ENCODE results near the gene RRP8.

Gene RRP8

DNA sequence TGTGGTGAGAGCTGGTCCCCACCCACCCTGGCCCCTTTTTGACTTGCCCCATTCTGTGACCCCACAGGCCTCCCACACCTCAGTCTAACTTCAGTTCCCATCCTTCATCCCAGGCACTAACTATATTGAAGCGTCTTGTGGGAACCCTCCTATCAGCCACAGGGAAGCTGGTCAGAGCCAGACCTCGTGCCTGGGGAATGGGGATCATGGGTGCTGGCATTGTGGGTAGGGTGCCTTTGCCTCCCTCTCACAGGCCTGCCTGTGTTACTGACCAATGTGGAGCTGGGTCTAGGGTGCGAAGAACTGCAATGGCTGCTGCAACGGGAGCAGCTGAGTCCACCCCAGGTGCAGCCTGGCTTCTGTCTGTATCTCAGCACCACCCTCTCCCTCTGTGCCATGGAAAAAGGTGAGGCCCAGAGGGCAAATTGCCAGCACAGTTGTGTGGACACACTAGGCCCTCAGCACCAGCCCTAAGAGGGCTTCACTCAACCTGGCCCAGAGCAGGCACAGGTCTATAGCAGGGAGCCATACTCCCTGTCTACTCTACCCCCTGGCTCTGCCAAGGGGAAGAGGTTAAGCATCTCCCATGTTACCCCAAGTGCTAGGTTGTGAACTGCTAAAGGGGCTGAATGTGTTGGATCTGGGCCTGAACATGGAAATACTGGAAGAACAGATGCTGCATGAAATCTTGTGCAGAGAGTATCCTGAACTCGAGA lies 37.3 kb downstream of the RRP8 start:
- DNase-seq: no peak

DNA sequence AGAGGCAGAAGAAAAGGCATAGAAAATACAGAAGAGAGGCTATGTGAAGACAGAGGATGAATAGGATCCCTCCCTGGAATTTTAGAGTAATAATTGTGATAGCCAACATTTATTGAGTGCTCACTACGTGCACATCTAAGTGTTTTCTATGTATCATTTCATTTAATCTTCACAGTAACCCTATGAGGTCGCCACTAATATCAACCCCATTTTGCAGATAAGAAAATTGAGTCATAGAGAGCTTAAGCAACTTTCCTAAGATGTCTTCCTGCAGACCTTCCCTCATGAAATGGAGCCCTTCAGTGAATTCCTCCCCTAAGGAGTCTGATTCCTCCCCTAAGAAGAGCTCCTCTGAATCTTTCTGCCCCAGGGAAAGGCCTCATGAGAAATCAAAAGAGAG lies 38.1 kb downstream of the RRP8 start:
- DNase-seq: no peak

DNA sequence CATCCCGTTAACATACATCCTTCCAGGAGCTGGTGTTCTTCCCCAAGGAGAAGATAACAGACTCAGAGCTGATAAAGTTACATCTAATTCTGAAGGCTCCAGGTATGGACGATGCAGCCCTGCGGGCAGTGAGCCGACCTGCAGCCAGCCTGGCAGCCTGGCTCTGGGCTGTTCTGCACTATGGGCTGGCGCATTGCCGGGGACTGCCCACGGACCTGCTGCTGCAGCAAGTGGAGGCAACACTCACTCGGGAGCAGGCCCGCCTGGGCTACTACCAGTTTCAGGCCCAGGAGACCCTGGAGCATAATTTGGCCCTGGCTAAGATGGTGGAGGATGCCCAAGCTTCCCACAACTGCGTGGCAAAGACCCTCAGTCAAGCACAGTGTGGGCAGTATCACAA lies 39.7 kb downstream of the RRP8 start:
- DNase-seq: no peak

DNA sequence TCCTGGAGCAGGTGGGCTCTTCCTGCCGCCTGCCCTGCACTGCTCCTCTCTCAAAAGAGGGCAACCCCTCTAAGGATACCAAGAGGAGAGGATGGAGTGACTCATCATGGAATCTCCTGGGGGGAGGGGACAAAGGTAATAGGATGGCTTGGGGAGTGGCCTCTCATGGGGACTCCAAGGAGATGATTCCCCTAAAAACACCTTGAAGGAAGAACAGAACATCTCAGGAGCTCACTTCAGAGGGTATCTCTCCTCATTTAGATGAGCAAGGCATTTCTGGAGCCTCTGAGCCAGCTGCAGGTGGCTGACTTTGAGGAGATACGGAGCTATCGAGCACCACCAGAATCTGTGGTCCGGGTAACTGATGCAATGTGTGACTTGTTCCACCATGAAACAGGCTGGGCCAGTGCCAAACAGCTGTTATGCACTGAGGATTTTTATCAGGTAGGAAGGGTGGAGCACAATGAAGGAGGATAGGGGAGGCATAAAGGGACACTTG lies 40.2 kb downstream of the RRP8 start:
- no peak for DNase-seq

DNA sequence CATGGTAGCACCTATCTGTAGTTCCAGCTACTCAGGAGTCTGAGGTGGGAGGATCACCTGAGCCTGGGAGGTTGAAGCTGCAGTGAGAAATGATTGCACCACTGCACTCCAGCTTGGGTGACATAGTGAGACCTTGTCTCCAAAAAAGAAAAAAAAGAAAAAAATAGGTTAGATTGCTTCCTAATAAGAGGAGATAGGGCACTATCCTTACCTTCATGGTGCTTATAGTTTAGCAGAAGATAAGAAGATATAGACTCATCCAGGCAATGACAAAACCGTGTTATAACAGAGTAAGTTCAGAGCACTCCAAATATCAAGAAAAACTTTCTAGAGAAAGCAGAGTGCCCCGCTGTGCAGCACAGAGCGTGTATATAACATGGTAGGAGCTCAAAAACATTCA lies 42.1 kb downstream of the RRP8 start:
- no peak for DNase-seq

DNA sequence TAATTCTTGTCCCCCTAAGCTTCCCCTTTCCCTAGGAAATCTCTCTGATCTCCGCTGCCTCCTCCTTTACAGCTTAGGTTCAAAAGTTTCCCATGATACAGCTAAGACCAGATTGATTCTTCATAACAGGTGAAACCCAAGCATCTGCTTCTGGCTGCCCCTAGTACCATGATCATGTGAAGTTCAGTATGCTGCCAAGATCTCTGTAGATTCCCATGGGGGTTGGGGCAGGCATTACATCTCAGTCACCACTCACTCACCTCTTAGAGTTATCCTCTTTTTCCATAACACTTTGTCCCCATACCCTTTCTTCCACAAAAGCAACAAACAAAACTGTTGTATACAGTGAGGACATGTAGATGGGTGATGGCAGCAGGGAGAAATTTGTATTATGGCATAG lies 44.0 kb downstream of the RRP8 start:
- DNase-seq: no peak

DNA sequence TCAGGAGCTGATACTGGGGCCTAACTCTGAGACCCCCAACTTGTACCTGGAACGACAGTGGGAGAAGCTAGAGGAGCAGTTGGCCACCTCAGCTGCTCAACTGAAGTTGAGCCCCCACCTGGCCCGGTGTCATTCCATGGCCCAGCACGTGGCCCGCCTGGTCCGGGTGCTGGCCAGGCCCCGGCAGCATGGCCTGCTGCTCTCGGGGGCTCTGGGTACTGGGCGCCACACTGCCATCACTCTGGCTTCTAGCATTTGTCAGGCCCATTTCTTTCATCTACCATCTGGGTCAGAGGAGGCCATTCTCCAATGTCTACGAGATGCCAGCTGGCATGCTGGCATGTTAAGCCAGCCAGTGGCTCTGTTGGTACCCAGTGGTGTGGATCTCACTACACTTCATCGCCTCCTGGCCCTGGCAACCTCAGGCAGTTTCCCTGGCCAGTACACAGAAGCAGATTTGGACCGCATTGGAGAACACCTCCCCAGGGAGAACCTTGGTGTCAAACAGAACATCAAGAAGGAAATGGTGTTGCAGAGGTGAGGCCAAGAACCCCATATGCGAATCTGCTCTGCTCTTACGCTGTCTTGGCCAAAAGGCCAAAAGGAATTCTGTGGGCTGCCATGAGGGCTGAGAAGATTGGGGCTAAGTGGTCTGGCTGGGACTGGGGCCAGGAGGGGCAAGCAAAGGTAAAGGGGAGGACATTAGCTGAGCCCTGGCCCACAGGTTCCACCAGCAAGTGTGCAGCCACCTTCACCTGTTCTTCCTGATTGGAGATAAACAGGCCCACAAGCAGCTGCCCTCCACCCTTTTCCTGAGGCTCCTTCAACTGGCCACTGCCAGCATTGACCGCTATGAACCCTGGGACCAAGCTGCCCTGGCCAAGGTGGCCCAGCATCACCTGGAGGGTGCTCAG lies 45.4 kb downstream of the RRP8 start:
- no peak for DNase-seq

DNA sequence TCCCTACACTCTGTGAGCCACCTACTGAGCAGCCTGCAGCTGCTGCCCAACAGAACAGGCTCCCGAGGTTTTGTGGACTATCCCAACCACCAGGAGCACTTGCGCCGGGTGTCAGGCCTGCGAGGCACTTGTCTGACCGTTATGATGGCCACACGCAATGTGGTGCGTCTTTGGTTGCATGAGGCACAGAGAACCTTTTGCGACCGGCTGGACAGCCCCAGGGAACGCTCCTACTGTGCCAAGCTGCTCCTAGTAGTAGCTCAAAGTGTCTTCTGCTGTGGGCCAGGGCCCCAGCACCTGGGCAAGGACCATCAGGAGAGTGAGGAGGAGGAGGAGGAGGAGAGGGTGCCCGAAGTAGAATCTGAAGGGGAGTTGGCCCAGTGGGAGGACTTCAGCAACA lies 46.4 kb downstream of the RRP8 start:
- DNase-seq: no peak

DNA sequence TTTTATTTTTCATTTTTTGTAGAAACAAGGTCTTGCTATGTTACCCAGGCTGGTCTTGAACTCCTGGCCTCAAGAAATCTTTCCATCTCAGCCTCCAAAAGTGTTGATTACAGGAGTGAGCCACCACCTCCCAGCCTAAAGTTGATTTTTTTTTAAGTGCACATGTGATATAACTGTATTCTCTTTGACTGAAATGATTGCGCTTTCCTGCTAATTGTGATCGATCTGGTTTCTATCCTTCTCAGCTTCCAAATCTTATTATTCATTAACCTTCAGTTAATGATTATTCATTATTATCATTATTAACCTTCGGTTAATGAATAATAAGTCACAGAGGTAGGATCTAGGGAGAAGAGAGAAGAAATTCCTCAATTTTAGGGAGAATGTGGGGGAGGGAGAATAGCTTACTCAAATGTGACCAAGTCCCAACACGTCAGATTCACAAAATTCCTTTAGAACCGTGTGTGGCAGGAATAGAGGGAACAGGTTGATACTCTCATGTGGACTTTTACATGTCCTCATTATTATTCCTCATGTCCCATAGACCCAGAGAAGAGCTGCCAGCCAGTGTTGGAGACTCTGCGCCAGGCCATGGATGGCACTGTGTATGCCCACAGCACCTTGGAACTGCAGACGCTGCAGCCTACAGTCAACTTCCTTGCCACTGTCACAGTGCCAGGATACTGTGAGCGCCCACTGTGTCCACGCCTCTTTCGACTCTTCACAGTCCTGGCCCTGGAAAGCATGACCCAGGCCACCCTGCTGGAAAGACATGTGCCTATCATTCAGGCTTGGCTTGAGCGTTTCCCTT lies 47.1 kb downstream of the RRP8 start:
- DNase-seq: no peak

DNA sequence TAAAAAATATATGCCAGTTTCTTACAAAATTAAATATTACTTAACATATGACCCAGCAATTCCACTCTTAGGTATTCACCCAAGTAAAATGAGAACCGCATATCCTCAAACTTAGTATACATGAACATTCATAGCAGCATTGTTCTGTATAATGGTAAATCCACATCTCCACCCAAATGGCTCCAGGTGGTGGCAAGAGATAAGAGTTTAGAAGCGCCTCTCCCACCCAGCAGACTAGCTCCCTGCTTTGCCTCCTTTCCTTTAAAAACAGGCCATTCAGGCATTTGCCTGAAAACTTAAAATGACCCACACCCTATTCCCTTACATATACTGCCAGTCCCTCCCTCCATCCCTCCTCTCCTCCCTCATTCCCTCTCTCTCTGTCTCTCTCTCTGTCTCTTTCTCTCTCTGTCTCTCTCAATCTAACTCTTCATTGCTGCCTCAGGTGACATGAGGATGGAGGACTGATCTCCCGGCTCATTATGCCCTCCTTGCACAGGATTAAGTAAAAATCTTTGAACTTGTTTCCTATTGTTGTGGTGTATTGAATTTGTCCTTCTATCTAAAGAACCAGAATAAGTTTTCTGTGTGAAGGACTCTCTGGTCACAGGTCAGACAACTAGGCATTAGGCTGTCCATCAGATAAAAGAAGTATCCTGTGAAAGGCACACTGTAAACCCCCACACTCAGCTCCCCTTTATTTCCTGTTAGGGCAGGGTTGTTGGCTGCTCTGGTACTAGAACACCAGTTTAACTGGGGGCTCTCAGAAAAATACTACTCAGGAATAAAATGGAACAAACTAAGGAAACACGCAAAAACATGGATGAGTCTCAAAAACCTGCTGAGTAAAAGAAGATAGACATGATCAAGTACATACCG lies 48.3 kb downstream of the RRP8 start:
- DNase-seq: no peak

DNA sequence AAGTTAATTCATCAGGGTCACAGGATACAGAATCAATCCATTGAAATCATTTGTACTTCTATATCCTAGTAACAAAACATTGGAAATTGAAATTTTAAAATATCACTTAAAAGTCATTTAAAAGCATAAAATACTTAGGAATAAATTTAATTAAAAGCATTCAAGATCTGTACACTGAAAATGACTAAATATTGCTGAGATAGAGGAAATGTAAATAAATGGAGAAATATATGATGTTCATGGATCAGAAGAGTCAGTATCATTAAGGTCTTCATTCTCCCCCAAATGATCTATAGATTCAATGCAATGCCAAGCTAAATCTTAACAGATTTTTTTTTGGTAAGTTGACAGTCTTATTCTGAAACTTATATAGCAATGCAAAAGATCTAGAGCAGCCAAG lies 49.8 kb downstream of the RRP8 start:
- no peak for DNase-seq

DNA sequence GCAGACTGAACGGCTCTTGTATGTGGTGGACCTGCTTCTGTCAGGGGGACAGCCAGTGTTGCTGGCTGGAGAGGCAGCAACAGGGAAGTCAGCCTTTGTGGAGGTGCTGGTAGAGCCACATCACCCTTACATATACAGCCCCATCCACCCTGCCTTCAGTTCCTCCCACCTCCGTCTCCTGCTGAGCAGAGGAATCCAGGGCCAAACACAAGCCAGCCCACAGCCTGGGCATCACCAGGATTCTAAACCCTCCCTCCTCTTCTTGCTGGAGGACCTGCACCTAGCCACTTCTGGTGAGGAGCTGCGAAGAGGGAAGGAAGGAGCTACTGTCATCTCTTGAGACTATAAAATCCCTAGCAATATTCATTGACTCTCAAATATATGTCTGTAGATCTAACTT lies 54.8 kb downstream of the RRP8 start:
- no peak for DNase-seq

DNA sequence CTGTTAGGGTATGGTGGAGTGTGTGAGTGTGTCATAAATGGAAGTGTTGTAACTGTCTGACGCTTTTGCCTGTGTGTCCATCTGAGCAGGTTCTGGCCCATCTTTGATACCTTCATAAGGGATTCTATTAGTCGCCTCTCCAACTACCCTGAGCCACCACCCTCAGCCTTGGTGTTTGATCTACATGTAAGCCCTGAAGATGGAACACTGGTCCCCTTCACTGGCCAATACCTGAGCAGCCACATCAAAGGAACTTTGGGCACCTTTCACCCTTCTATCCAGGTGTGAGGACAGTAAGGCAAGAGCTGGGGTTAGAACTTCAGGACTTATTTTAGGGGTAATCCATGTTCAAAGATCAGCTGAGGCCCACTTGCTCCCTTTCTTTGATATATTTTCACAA lies 55.3 kb downstream of the RRP8 start:
- DNase-seq: no peak

DNA sequence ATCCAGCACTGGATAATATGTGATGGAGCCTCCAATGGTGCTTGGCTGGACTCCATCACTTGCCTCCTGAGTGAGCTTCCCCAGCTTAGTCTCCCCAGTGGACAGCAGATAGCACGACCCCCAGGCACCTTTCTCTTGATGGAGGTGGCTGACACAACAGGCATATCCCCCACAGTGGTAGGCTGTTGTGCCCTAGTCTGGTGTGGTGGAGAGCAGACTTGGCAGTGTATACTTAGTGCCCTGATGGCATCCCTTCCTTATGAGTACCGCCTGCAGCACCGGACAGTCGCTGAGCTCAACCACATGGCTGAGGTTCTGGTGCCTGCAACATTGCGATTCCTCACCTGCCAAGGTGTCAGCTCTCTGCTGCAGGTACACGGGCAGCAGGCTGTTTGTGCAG lies 56.2 kb downstream of the RRP8 start:
- no peak for DNase-seq

DNA sequence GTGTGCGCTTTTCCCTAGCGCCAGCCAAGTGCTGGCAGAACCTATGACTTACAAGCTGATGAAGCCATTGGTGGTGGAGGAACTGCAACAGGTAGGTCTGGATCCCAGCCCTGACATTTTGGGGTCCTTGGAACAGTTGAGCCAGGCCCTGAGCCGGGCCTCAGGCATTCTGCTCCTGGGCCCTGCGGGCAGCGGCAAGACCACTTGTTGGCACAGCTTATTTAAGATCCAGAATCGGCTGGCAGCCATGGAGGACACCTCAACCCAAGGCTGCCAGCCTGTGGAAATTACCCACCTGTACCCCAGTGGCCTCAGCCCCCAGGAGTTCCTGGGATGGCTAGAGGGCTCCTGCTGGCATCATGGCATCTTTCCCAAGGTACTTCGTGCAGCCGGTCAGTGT lies 56.7 kb downstream of the RRP8 start:
- DNase-seq: no peak

DNA sequence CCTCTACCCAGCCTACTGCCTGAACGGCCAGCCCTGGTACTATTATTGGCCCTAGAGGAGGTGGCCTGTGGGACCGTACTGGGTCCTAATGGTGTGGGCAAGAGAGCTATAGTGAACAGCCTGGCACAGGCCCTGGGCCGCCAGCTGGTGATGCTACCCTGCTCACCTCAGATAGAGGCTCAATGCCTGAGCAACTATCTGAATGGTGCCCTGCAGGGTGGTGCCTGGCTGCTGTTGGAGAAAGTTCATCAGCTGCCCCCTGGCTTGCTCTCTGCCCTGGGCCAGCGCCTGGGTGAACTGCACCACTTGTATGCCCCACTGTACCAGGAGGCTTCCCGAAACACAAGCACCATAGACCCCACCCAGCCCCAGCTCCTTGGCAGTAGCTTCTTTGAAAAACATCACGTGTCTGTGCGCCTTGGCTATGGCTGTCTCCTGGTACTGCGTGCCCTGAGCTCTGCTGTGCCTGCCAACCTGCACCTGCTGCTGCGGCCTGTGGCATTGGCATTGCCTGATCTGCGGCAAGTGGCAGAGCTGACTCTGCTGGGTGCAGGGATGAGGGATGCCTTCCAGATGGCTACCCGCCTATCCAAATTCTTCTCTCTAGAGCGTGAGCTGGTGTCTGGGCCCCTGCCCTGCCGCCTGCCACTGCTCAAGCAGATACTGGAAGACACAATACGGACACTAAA lies 57.4 kb downstream of the RRP8 start:
- DNase-seq: no peak

Measured in NCI-H1436 treated with DMSO at 0.1 percent for 48 hours (cell line).